D721Med (cell line): Measurements from ENCODE around the gene ARHGAP27.

Source experiments
- DNase-seq: peaks from one replicate; pipeline ENCODE4 v3.0.0; 2011; ENCODE audit warnings: low spot score; ENCODE audit not compliant: insufficient read length
- FAIRE-seq: peaks from 2 replicates; lab custom pipeline; 2011; peaks lifted over from hg19 to GRCh38; lab: Jason Lieb, UNC
- TF ChIP-seq, protein P1 (sequence below): IDR thresholded peaks from 2 replicates; pipeline ENCODE4 v1.5.1; 2012; ENCODE audit warnings: mild to moderate bottlenecking, control low read depth; ENCODE audit not compliant: insufficient read depth; ENCODE audit errors: missing control alignments

The ARHGAP27 gene

DNA sequence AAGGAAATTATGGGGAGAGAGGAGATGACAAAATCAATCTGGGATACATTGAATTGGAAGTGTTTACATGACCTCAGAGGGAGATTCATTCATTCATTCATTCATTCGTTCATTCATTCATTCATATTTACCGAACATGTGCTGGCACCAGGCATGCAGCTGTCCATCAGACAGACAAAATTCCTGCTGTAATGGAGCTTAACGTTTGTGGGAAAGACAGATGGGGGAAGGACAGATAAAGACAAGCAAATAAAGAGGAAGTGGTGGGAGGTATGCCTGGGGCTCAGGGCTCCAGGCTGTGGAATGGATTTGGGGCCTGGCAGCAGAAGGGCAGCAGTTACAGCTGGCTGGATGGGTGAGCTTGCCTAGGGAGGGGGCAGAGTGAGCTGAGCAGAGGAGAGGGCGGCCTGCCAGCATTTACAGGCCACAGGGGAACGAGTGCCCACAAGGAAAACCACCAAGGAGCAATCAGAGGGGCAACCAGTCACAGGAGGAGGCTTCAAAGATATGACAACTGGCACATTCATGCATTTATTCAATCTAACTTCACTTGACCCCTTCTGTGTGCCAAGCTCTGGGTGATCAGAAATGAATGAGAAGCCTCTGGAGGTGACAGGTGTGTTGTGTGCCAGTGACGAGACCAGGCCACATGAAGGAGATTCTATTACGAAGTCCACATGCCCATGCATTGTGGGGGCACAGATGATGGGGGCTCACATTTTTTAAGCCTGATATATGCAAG is 48.5 kb downstream of the ARHGAP27 start:
- FAIRE-seq = no peak
- TF ChIP-seq, protein P1, sequence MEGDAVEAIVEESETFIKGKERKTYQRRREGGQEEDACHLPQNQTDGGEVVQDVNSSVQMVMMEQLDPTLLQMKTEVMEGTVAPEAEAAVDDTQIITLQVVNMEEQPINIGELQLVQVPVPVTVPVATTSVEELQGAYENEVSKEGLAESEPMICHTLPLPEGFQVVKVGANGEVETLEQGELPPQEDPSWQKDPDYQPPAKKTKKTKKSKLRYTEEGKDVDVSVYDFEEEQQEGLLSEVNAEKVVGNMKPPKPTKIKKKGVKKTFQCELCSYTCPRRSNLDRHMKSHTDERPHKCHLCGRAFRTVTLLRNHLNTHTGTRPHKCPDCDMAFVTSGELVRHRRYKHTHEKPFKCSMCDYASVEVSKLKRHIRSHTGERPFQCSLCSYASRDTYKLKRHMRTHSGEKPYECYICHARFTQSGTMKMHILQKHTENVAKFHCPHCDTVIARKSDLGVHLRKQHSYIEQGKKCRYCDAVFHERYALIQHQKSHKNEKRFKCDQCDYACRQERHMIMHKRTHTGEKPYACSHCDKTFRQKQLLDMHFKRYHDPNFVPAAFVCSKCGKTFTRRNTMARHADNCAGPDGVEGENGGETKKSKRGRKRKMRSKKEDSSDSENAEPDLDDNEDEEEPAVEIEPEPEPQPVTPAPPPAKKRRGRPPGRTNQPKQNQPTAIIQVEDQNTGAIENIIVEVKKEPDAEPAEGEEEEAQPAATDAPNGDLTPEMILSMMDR = no peak
- no peak for DNase-seq

DNA sequence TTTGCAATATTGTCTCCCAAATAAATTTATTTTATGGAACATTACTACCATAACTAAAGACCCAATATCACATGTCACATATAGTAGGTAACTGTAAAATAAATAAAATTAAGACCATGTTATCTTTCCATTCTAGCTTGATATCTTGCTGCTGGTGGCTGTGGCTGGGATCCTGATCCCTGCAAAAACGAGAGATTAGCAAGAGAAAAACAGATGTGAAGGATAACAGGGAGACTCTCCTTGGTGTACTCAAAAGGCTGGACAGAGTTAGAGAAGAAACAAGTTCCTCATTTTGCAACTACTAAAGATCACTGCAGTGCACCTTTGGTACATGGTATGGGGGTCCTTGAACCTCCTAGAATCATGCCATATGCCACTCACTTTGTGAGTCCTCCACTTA is 49.7 kb downstream of the ARHGAP27 start:
- DNase-seq (no peak), FAIRE-seq (no peak)
- TF ChIP-seq, protein P1 = no peak

DNA sequence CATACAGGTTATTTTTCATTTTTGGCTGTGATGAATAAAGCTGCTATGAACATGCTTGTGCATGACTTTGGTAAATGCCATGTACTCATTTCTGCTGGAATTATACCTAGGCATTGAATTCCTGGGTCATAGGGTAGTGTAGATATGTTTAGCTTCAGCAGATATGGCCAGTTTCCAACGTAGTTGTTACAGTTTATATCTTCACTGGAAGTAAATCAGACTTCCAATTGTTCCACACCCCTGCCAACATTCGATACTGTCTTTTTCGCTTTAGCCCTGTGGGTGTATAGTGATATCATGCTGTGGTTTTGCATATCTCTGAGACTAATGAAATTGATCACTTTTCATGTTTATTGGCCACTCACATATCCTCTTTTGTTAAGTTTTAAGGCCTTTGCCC is 50.4 kb downstream of the ARHGAP27 start:
- TF ChIP-seq, protein P1 = no peak
- DNase-seq (no peak), FAIRE-seq (no peak)

- TF ChIP-seq, protein P1 = no peak
- DNase-seq (no peak), FAIRE-seq (no peak)
Observed at GRCh38 chr17:45380991-45381390, 51.7 kb downstream of the ARHGAP27 start.

- DNase-seq = no peak
- no peak for FAIRE-seq
- TF ChIP-seq, protein P1 = no peak
Observed at GRCh38 chr17:45380046-45380765, 52.5 kb downstream of the ARHGAP27 start.

DNA sequence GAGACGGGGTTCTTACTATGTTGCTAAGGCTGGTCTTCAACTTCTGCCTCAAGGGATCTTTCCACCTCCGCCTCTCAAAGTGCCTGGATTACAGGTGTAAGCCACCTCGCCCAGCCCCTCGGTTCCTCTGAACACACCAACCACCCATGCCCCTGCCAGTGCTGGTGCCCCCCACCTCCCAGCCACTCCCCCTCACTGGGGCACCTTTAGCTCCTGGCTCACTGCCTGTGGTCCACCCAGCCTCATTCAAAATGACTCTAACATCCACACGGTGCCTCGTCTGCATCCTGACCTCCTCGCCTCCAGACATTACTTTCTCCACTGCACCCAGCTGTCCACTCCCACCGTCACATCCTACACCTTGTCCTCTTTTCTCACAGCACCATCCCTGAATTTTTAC is 55.3 kb downstream of the ARHGAP27 start:
- DNase-seq (no peak), FAIRE-seq (no peak)
- TF ChIP-seq, protein P1 = no peak
